Measurements from ENCODE around the gene USP4.

The USP4 gene

GRCh38 chr3:49358217-49358883 lies 18.5 kb upstream of the USP4 start, which contains the start of gene GPX1:
Gene GPX1 (minus strand): TSS chr3:49358353. CDS start chr3:49358278, 75 bp downstream.
- peak within 1 kb of the TSS; percentile 93 for H3K4me3 ChIP-seq (ENCODE audit: low read depth, low read length)
- TF ChIP-seq MAX (IDR thresholded peaks at IDR 0.05; ENCODE audit: low read depth, low read length) (peak; percentile 94), MYC (IDR thresholded peaks at IDR 0.05; ENCODE audit: low read depth, low read length) (peak; percentile 98), CTCF (IDR thresholded peaks at IDR 0.05; ENCODE audit: low read depth, low read length) (no peak), POLR2A (IDR thresholded peaks at IDR 0.05; ENCODE audit: extremely low read depth, insufficient read length) (peak; percentile 82)
- DNase-seq (ENCODE audit: low read depth): peak; percentile 98

- peak overlapping the region; percentile 93 for H3K4me3 ChIP-seq (ENCODE audit: low read depth, low read length)
- peak; percentile 63 for DNase-seq (ENCODE audit: low read depth)
Measured at GRCh38 chr3:49357443-49358216, 17.8 kb upstream of the USP4 start.

- peak; percentile 36 for DNase-seq (ENCODE audit: low read depth)
Measured at GRCh38 chr3:49357095-49357442, 17.2 kb upstream of the USP4 start.

GRCh38 chr3:49352890-49353421 lies 13.1 kb upstream of the USP4 start:
- TF ChIP-seq CTCF (IDR thresholded peaks at IDR 0.05; ENCODE audit: low read depth, low read length) (no peak), MAX (IDR thresholded peaks at IDR 0.05; ENCODE audit: low read depth, low read length) (no peak), MYC (IDR thresholded peaks at IDR 0.05; ENCODE audit: low read depth, low read length) (no peak), POLR2A (IDR thresholded peaks at IDR 0.05; ENCODE audit: extremely low read depth, insufficient read length) (no peak)
- peak; percentile 44 for DNase-seq (ENCODE audit: low read depth)
- no peak overlapping the region for H3K4me3 ChIP-seq (ENCODE audit: low read depth, low read length)

More at GRCh38 chr3:49357095-49357442, 17.2 kb upstream of the USP4 start:
- peak overlapping the region; percentile 93 for H3K4me3 ChIP-seq (ENCODE audit: low read depth, low read length)

GRCh38 chr3:49352281-49352680 lies 12.4 kb upstream of the USP4 start:
- DNase-seq (ENCODE audit: low read depth): peak; percentile 16
- TF ChIP-seq MAX (IDR thresholded peaks at IDR 0.05; ENCODE audit: low read depth, low read length): no peak
- no peak for TF ChIP-seq CTCF (IDR thresholded peaks at IDR 0.05; ENCODE audit: low read depth, low read length)
- TF ChIP-seq MYC (IDR thresholded peaks at IDR 0.05; ENCODE audit: low read depth, low read length): no peak
- no peak for TF ChIP-seq POLR2A (IDR thresholded peaks at IDR 0.05; ENCODE audit: extremely low read depth, insufficient read length)
- H3K4me3 ChIP-seq (ENCODE audit: low read depth, low read length): no peak overlapping the region

DNA sequence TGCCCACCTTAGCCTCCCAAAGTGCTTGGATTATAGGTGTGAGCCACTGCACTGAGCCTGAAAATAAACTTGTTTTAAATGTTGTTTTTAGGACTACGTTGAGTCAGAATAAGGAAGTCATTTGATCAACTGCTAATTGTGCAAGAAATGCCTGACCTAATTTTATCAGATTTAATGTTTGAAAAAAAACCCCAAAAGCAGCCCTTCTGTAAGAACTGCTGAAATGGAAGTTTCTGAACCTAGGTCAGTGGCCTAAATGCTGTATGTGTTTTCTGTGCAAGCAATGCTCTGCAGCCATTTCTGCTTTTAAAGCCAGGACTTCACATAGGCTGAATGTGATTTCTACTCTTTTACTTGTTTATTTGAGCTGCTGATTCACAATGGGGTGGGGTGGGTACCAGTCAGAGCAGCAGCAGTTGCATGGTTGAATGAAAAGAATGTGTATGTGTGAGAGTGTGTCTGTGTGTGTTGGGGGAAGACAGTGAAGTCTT lies 11.7 kb upstream of the USP4 start:
- TF ChIP-seq MYC (IDR thresholded peaks at IDR 0.05; ENCODE audit: low read depth, low read length) (no peak), POLR2A (IDR thresholded peaks at IDR 0.05; ENCODE audit: extremely low read depth, insufficient read length) (no peak), CTCF (IDR thresholded peaks at IDR 0.05; ENCODE audit: low read depth, low read length) (no peak), MAX (IDR thresholded peaks at IDR 0.05; ENCODE audit: low read depth, low read length) (no peak)

More for the DNA sequence above, 11.7 kb upstream of the USP4 start:
- DNase-seq (ENCODE audit: low read depth): peak; percentile 71
- H3K4me3 ChIP-seq (ENCODE audit: low read depth, low read length): no peak overlapping the region

Measured in NB4 (cell line).